HepG2 (cell line): ENCODE data around the gene GMEB2. TPM values are rescaled to one million over a fixed set of nuclear protein-coding genes. Genes with fewer than 3 reads are reported as not detected.
A peak's percentile ranks its signal among the peaks of the same experiment; 100 is the strongest.

Source experiments
- ASH2L ChIP-seq: fragments of 300-600, 200-600 bp; sonication (generic); IDR thresholded peaks from 2 replicates; pipeline ENCODE4 v1.7.0; 2017; ENCODE audit warnings: low read depth, mild to moderate bottlenecking, moderate library complexity, mixed read lengths, low read length; ENCODE audit not compliant: insufficient read length
- EED ChIP-seq: sonication (generic); formaldehyde crosslinking; IDR thresholded peaks from 2 replicates; pipeline ENCODE4 v1.5.0; 2020; ENCODE audit warnings: mild to moderate bottlenecking, missing genetic modification reagents
- KDM4B ChIP-seq: sonication (generic); formaldehyde crosslinking; IDR thresholded peaks from 2 replicates; pipeline ENCODE4 v1.4.0; 2020; ENCODE audit warnings: missing genetic modification reagents
- PRDM10 ChIP-seq: sonication (generic); formaldehyde crosslinking; IDR thresholded peaks from 2 replicates; pipeline ENCODE4 v1.4.0; 2020; ENCODE audit warnings: low read depth, missing genetic modification reagents
- SMAD3 ChIP-seq: sonication (generic); formaldehyde crosslinking; IDR thresholded peaks from 2 replicates; pipeline ENCODE4 v1.4.0; 2020; ENCODE audit warnings: missing genetic modification reagents
- SP5 ChIP-seq: IDR thresholded peaks from 2 replicates; pipeline ENCODE4 v1.6.1; 2016; ENCODE audit warnings: low read depth, borderline replicate concordance
- SRY ChIP-seq: sonication (generic); formaldehyde crosslinking; IDR thresholded peaks from 2 replicates; pipeline ENCODE4 v1.8.0; 2022; ENCODE audit warnings: mild to moderate bottlenecking, missing genetic modification reagents
- ZIK1 ChIP-seq: sonication (generic); formaldehyde crosslinking; IDR thresholded peaks from 2 replicates; pipeline ENCODE4 v1.5.0; 2020; ENCODE audit warnings: mild to moderate bottlenecking, low read depth, missing genetic modification reagents, borderline replicate concordance
- ZNF225 ChIP-seq: sonication (generic); formaldehyde crosslinking; IDR thresholded peaks from 2 replicates; pipeline ENCODE4 v1.4.0; 2020; ENCODE audit warnings: mild to moderate bottlenecking, missing genetic modification reagents
- ZNF296 ChIP-seq: sonication (generic); formaldehyde crosslinking; conservative IDR thresholded peaks from 2 replicates; pipeline ENCODE4 v1.5.0; 2020; ENCODE audit warnings: mild to moderate bottlenecking, missing genetic modification reagents
- ZNF556 ChIP-seq: sonication (generic); formaldehyde crosslinking; IDR thresholded peaks from 2 replicates; pipeline ENCODE4 v1.4.0; 2020; ENCODE audit warnings: mild to moderate bottlenecking, missing genetic modification reagents, borderline replicate concordance
- ZNF691 ChIP-seq: sonication (generic); formaldehyde crosslinking; IDR thresholded peaks from 2 replicates; pipeline ENCODE4 v1.4.0; 2020; ENCODE audit warnings: missing genetic modification reagents, low read depth, mild to moderate bottlenecking, borderline replicate concordance
- polyA plus RNA-seq, 8 experiments: library from polyadenylated mRNA; depleted of rRNA in 3 of 8; stranded (reverse) in 7 of 8; unstranded in 1 of 8; fragments of >200 nt; fragmentation: Illumina TruSeq in 4 of 8; extraction: Trizol in 4 of 8; gene quantifications; 2 replicates each; pipeline versions ENCODE4 v1.2.1 to v1.2.3, GENCODE V29; 2011 to 2016; ENCODE audit warnings: low read depth in 4 of 8, missing spikeins in 1 of 8, mixed read lengths in 1 of 8; ENCODE audit not compliant: insufficient read depth in 1 of 8
- total RNA-seq, 5 experiments: library from RNA; depleted of rRNA; stranded (reverse); fragments of >200 nt; fragmentation: Illumina TruSeq; extraction: Trizol; gene quantifications; 2 replicates each; pipeline ENCODE4 v1.2.3, GENCODE V29; 2016; ENCODE audit warnings: low read depth in 1 of 5
- TF ChIP-seq, protein P1 (sequence below): sonication (generic); formaldehyde crosslinking; IDR thresholded peaks from 2 replicates; pipeline ENCODE4 v1.5.1; 2020; ENCODE audit warnings: missing genetic modification reagents, mild to moderate bottlenecking, borderline replicate concordance
- TF ChIP-seq, protein P2 (sequence below): IDR thresholded peaks from 2 replicates; pipeline ENCODE4 v1.6.1; 2016; ENCODE audit warnings: low read depth
- TF ChIP-seq, protein P3 (sequence below): sonication (generic); formaldehyde crosslinking; IDR thresholded peaks from 2 replicates; pipeline ENCODE4 v1.5.1; 2020; ENCODE audit warnings: mild to moderate bottlenecking, missing genetic modification reagents

GMEB2 gene
- total and polyA plus RNA-seq, 2 of the 13 experiments (the other 11 are each of a cell fraction or from before 2014, with no cell fraction given), result 10.6 to 12.4 TPM

DNA sequence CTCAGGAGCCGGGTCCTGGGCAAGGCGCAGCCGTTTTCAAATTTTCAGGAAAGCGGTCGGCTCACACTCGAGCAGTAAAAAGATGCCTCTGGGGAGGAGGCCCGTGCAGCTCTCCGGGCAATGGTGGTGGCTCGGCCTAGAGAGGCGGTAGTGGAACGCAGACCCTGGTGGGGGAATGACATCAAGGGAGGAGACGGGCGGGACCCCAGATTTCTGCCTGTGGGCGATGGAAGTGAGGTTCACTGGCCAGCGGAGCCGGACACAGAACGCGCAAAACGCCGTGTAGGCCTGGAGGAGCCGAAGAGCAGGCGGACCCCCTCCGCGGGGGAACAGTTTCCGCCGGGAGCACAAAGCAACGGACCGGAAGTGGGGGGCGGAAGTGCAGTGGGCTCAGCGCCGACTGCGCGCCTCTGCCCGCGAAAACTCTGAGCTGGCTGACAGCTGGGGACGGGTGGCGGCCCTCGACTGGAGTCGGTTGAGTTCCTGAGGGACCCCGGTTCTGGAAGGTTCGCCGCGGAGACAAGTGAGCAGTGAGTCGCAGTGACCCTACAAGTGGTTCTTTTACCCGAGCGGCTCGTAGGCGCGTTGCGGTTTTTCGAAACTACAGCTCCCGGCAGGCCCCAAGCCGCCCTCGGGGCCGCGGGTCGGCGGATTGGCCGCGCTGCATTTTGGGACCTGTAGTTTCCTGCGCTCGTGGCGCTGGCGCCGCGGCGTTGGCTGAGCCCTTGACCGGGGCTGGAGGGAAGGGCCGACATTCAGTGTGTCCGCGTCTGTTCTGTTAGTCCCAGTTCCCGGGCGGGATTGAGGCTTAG is 31.2 kb upstream of the GMEB2 start, which contains the start of gene RTEL1 (continued):
- TF ChIP-seq, protein P1, sequence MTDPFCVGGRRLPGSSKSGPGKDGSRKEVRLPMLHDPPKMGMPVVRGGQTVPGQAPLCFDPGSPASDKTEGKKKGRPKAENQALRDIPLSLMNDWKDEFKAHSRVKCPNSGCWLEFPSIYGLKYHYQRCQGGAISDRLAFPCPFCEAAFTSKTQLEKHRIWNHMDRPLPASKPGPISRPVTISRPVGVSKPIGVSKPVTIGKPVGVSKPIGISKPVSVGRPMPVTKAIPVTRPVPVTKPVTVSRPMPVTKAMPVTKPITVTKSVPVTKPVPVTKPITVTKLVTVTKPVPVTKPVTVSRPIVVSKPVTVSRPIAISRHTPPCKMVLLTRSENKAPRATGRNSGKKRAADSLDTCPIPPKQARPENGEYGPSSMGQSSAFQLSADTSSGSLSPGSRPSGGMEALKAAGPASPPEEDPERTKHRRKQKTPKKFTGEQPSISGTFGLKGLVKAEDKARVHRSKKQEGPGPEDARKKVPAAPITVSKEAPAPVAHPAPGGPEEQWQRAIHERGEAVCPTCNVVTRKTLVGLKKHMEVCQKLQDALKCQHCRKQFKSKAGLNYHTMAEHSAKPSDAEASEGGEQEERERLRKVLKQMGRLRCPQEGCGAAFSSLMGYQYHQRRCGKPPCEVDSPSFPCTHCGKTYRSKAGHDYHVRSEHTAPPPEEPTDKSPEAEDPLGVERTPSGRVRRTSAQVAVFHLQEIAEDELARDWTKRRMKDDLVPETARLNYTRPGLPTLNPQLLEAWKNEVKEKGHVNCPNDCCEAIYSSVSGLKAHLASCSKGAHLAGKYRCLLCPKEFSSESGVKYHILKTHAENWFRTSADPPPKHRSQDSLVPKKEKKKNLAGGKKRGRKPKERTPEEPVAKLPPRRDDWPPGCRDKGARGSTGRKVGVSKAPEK (CRISPR knock-in tag), result no peak
- TF ChIP-seq EED (CRISPR knock-in tag) (no peak; the same call in none of the 2 replicates), SRY (CRISPR knock-in tag) (peak; percentile 95), ASH2L (peak; percentile 100), ZIK1 (CRISPR knock-in tag) (0 out of 2 replicates have a peak, but pooled peaks have one; percentile 30), SP5 (CRISPR knock-in tag) (peak; percentile 35; the same call in 1 of the 2 replicates), ZNF691 (CRISPR knock-in tag) (peak; percentile 80), PRDM10 (CRISPR knock-in tag) (peak; percentile 86), ZNF296 (CRISPR knock-in tag) (peak; percentile 96), ZNF556 (CRISPR knock-in tag) (peak; percentile 96; the same call in 1 of the 2 replicates), SMAD3 (CRISPR knock-in tag) (peak; percentile 85), KDM4B (CRISPR knock-in tag) (peak; percentile 90; the same call in 1 of the 2 replicates), ZNF225 (CRISPR knock-in tag) (0 out of 2 replicates have a peak, but pooled peaks have one; percentile 1)
- TF ChIP-seq, protein P2, sequence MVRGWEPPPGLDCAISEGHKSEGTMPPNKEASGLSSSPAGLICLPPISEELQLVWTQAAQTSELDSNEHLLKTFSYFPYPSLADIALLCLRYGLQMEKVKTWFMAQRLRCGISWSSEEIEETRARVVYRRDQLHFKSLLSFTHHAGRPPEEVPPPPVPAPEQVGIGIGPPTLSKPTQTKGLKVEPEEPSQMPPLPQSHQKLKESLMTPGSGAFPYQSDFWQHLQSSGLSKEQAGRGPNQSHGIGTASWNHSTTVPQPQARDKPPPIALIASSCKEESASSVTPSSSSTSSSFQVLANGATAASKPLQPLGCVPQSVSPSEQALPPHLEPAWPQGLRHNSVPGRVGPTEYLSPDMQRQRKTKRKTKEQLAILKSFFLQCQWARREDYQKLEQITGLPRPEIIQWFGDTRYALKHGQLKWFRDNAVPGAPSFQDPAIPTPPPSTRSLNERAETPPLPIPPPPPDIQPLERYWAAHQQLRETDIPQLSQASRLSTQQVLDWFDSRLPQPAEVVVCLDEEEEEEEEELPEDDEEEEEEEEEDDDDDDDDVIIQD (CRISPR knock-in tag), result no peak; the same call in 1 of the 2 replicates
- TF ChIP-seq, protein P3, sequence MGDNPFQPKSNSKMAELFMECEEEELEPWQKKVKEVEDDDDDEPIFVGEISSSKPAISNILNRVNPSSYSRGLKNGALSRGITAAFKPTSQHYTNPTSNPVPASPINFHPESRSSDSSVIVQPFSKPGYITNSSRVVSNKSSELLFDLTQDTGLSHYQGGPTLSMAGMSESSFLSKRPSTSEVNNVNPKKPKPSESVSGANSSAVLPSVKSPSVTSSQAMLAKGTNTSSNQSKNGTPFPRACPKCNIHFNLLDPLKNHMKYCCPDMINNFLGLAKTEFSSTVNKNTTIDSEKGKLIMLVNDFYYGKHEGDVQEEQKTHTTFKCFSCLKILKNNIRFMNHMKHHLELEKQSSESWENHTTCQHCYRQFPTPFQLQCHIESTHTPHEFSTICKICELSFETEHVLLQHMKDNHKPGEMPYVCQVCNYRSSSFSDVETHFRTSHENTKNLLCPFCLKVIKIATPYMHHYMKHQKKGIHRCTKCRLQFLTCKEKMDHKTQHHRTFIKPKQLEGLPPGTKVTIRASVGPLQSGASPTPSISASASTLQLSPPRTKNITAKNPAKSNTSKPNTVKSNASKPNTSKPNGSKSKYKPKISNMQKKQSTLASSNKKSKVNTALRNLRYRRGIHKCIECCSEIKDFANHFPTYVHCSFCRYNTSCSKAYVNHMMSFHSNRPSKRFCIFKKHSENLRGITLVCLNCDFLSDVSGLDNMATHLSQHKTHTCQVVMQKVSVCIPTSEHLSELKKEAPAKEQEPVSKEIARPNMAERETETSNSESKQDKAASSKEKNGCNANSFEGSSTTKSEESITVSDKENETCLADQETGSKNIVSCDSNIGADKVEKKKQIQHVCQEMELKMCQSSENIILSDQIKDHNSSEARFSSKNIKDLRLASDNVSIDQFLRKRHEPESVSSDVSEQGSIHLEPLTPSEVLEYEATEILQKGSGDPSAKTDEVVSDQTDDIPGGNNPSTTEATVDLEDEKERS, result peak; percentile 63; the same call in 1 of the 2 replicates
